GM12878 (cell line): Measurements from ENCODE around the gene CYB5A. TPM values are rescaled to one million over a fixed set of nuclear protein-coding genes. Genes with fewer than 3 reads are reported as not detected.

ENCODE experiments used
- ATAC-seq: fragments of 200-7000 bp; cut with Tn5 transposase; 3 replicates; pipeline ENCODE4 v1.9.1; 2020; ENCODE audit warnings: mild to moderate bottlenecking, moderate library complexity
- BruUV-seq: library from RNA; stranded (reverse); fragments of 400-500 nt; replicated peaks from 2 replicates; lab custom pipeline; 2021; lab: Mats Ljungman, UMichigan
- CTCF ChIA-PET: fragments of 300-600 bp; sonication (Branson Sonifier 250); formaldehyde crosslinking; extraction: SDS; loops from one replicate; lab custom pipeline; 2021; ENCODE audit warnings: inconsistent platforms; lab: Yijun Ruan, JAX
- POLR2A ChIA-PET: fragments of 350-600 bp; formaldehyde crosslinking; extraction: SDS; loops from one replicate; lab custom pipeline; 2021; ENCODE audit warnings: inconsistent platforms; lab: Charles Lee
- RAD21 ChIA-PET: fragments of 300-600 bp; sonication (Branson Sonifier 250); formaldehyde crosslinking; loops from one replicate; lab custom pipeline; 2023; ENCODE audit warnings: antibody characterized with exemption; ENCODE audit not compliant: unreplicated experiment; lab: Charles Lee
- SMC1A ChIA-PET: fragments of 300-600 bp; sonication (Branson Sonifier 250); formaldehyde crosslinking; loops from one replicate; lab custom pipeline; 2023; ENCODE audit not compliant: unreplicated experiment, uncharacterized antibody; lab: Charles Lee
- DNase-seq: peaks from one replicate; pipeline ENCODE4 v3.0.0-alpha.2; 2011; ENCODE audit warnings: low read depth, low spot score
- FAIRE-seq: peaks from 3 replicates; lab custom pipeline; 2011; peaks lifted over from hg19 to GRCh38; lab: Jason Lieb, UNC
- H2AFZ ChIP-seq: 2 replicates; pipeline ENCODE4 v1.6.0; 2011; ENCODE audit warnings: low read depth, low read length, control low read depth; ENCODE audit not compliant: control insufficient read depth
- H3K27ac ChIP-seq: 2 replicates; pipeline ENCODE4 v1.5.1; 2011; ENCODE audit warnings: control low read depth; ENCODE audit not compliant: control insufficient read depth, insufficient read depth
- H3K27me3 ChIP-seq, 2 experiments: replicated peaks in 1 of 2; 2 replicates each; pipeline versions ENCODE4 v1.6.0 to v1.6.1; 2011; ENCODE audit warnings: low read length in 1 of 2; ENCODE audit not compliant: control insufficient read depth in 2 of 2, insufficient read depth in 2 of 2
- H3K36me3 ChIP-seq, 2 experiments: 2 replicates each; pipeline ENCODE4 v1.5.1; 2011; ENCODE audit warnings: low read length in 1 of 2; ENCODE audit not compliant: control insufficient read depth in 2 of 2, insufficient read depth in 2 of 2
- H3K4me1 ChIP-seq: 2 replicates; pipeline ENCODE4 v1.6.1; 2011; ENCODE audit warnings: mild to moderate bottlenecking, low read length, moderate library complexity, mixed read lengths; ENCODE audit not compliant: control insufficient read depth, insufficient read depth
- H3K4me2 ChIP-seq: 2 replicates; pipeline ENCODE4 v1.6.0; 2011; ENCODE audit warnings: control low read depth; ENCODE audit not compliant: control insufficient read depth, insufficient read depth
- H3K4me3 ChIP-seq: fragments of 200-600 bp; sonication (generic); 2 replicates; pipeline ENCODE4 v1.5.1; 2016
- H3K79me2 ChIP-seq: 2 replicates; pipeline ENCODE4 v1.6.0; 2011; ENCODE audit warnings: low read length; ENCODE audit not compliant: control insufficient read depth, insufficient read depth
- H3K9ac ChIP-seq: 2 replicates; pipeline ENCODE4 v1.8.0; 2011; ENCODE audit warnings: low read length, control low read depth, mixed read lengths; ENCODE audit not compliant: control insufficient read depth, insufficient read depth
- H3K9me3 ChIP-seq: replicated peaks from 3 replicates; pipeline ENCODE4 v1.5.1; 2011; ENCODE audit warnings: mild to moderate bottlenecking, low read length; ENCODE audit not compliant: control insufficient read depth, insufficient read depth
- H4K20me1 ChIP-seq: 2 replicates; pipeline ENCODE4 v1.6.0; 2011; ENCODE audit not compliant: control insufficient read depth, insufficient read depth
- BCL11A ChIP-seq: IDR thresholded peaks from 2 replicates; pipeline ENCODE4 v1.6.1; 2011; ENCODE audit warnings: low read depth, low read length
- BCLAF1 ChIP-seq: fragments of 450-650 bp; IDR thresholded peaks from 2 replicates; pipeline ENCODE4 v1.6.1; 2017; ENCODE audit warnings: antibody characterized with exemption, mild to moderate bottlenecking, moderate library complexity
- CHD1 ChIP-seq: IDR thresholded peaks from 2 replicates; pipeline ENCODE4 v1.6.1; 2012; ENCODE audit warnings: low read depth, low read length, improper control_type of control experiment
- CHD4 ChIP-seq: fragments of 200-600 bp; sonication (generic); IDR thresholded peaks from 2 replicates; pipeline ENCODE4 v1.6.1; 2016; ENCODE audit warnings: mild to moderate bottlenecking
- CREB1 ChIP-seq: IDR thresholded peaks from 2 replicates; pipeline ENCODE4 v1.6.1; 2012; ENCODE audit warnings: low read depth, mild to moderate bottlenecking, inconsistent platforms
- EED ChIP-seq: sonication (generic); IDR thresholded peaks from 2 replicates; pipeline ENCODE4 v1.6.1; 2016; ENCODE audit warnings: antibody characterized with exemption, low read depth
- GATAD2B ChIP-seq: fragments of 450-650 bp; conservative IDR thresholded peaks from 2 replicates; pipeline ENCODE4 v1.6.1; 2017; ENCODE audit warnings: low read depth, mild to moderate bottlenecking, moderate library complexity
- HCFC1 ChIP-seq: fragments of 150-350 bp; IDR thresholded peaks from 2 replicates; pipeline ENCODE4 v1.6.1; 2014; ENCODE audit warnings: low read length
- IKZF2 ChIP-seq, 2 experiments: fragments of 450-650 bp; IDR thresholded peaks; 2 replicates each; pipeline ENCODE4 v1.6.1; 2017; ENCODE audit warnings: mild to moderate bottlenecking in 2 of 2, moderate library complexity in 2 of 2
- KAT2A ChIP-seq: conservative IDR thresholded peaks from 2 replicates; pipeline ENCODE4 v1.6.1; 2011; ENCODE audit warnings: low read depth, low read length; ENCODE audit not compliant: control insufficient read depth
- MEF2A ChIP-seq: IDR thresholded peaks from 2 replicates; pipeline ENCODE4 v1.6.1; 2011; ENCODE audit warnings: low read depth, mild to moderate bottlenecking, low read length, moderate library complexity; ENCODE audit not compliant: insufficient read depth
- MEF2B ChIP-seq: fragments of 450-650 bp; IDR thresholded peaks from 2 replicates; pipeline ENCODE4 v1.6.1; 2018; ENCODE audit warnings: mild to moderate bottlenecking, moderate library complexity; ENCODE audit not compliant: partially characterized antibody, poor library complexity, severe bottlenecking
- MTA3 ChIP-seq: IDR thresholded peaks from 2 replicates; pipeline ENCODE4 v1.6.1; 2012; ENCODE audit warnings: low read length, inconsistent platforms, borderline replicate concordance
- PAX5 ChIP-seq: IDR thresholded peaks from 2 replicates; pipeline ENCODE4 v1.6.1; 2011; ENCODE audit warnings: low read depth, low read length, borderline replicate concordance
- PBX3 ChIP-seq: IDR thresholded peaks from 2 replicates; pipeline ENCODE4 v1.6.1; 2011; ENCODE audit warnings: mild to moderate bottlenecking, low read depth, low read length, moderate library complexity; ENCODE audit not compliant: insufficient replicate concordance
- POLR2A ChIP-seq: IDR thresholded peaks from 2 replicates; pipeline ENCODE4 v1.6.1; 2011; ENCODE audit warnings: low read depth, mild to moderate bottlenecking, low read length
- TCF3 ChIP-seq: IDR thresholded peaks from 2 replicates; pipeline ENCODE4 v1.6.1; 2012; ENCODE audit warnings: low read depth, mild to moderate bottlenecking, low read length, borderline replicate concordance; ENCODE audit not compliant: insufficient read depth
- ZNF687 ChIP-seq: fragments of 450-650 bp; IDR thresholded peaks from 2 replicates; pipeline ENCODE4 v1.6.1; 2017; ENCODE audit warnings: mild to moderate bottlenecking, moderate library complexity
- WGBS: methylation state at CpG from one replicate; pipeline ENCODE4 v1.1.6; 2016; ENCODE audit warnings: low lambda C conversion rate; ENCODE audit not compliant: insufficient replicate concordance, insufficient coverage; ENCODE audit errors: missing lambda C conversion rate; 5-methylcytosine and 5-hydroxymethylcytosine counted together
- in situ Hi-C: fragments of 300-500 bp; cut with MboI; formaldehyde crosslinking; loops from 9 replicates; pipeline ENCODE4 v1.14.3; 2018; ENCODE audit warnings: mixed read lengths
- intact Hi-C: fragments of 100-400 bp; cut with micrococcal nuclease; formaldehyde crosslinking; loops from one replicate; pipeline ENCODE4 v1.14.2; 2022; ENCODE audit not compliant: unreplicated experiment
- polyA plus RNA-seq, 11 experiments: library from polyadenylated mRNA; depleted of rRNA in 4 of 11; unstranded in 6 of 11; stranded (reverse) in 5 of 11; fragments of >200 nt; fragmentation: Nextera tagmentation in 4 of 11; fragmentation: Illumina TruSeq in 1 of 11; extraction: Ambion mirVana in 4 of 11; extraction: Trizol in 1 of 11; gene quantifications; 1 replicate in 1 of 11; 2 replicates in 10 of 11; pipeline versions ENCODE4 v1.2.1 to v1.2.3, GENCODE V29; 2011 to 2016; ENCODE audit warnings: inconsistent platforms in 2 of 11, missing spikeins in 2 of 11, low read depth in 1 of 11
- total RNA-seq, 4 experiments: library from RNA; depleted of rRNA in 3 of 4; stranded (reverse); fragments of >200 nt in 3 of 4; fragmentation: Illumina TruSeq in 1 of 4; extraction: Trizol in 1 of 4; gene quantifications; 2 replicates each; pipeline versions ENCODE4 v1.2.1 to v1.2.3, GENCODE V29; 2013 to 2021

Gene CYB5A
- total and polyA plus RNA-seq, 10 of the 15 experiments (the other 5 are each of a cell fraction or from before 2014, with no cell fraction given), result 60.2 to 129 (median 103) TPM

- DNase-seq (no peak), ATAC-seq (no peak), FAIRE-seq (no peak)
- no peaks in the 10 kb centered on the region for H3K79me2 ChIP-seq
- no peaks in the 10 kb centered on the region for H3K9me3 ChIP-seq
- SMC1A ChIA-PET, result no interaction called here
- no peak overlapping the region for H3K4me3 ChIP-seq
- H3K4me1 ChIP-seq, result no peaks in the 10 kb centered on the region
- RAD21 ChIA-PET, result no interaction called here
- H3K27me3 ChIP-seq, result no peaks in the 10 kb centered on the region
- in situ Hi-C loops (no loop called here), intact Hi-C loops (no loop called here)
- H4K20me1 ChIP-seq, result no peaks in the 10 kb centered on the region
- H3K4me2 ChIP-seq, result no peak overlapping the region
- no peaks in the 10 kb centered on the region; a peak in 1 of 4 replicates for H3K36me3 ChIP-seq
- H2AFZ ChIP-seq, result no peak overlapping the region
- no peak overlapping the region for H3K27ac ChIP-seq
- TF ChIP-seq MTA3, result no peak
- TF ChIP-seq KAT2A, result no peak
- no peak for TF ChIP-seq CREB1
- TF ChIP-seq MEF2A, result no peak
- no peak for TF ChIP-seq CHD4
- TF ChIP-seq PAX5, result no peak
- TF ChIP-seq PBX3, result no peak
- no peak for TF ChIP-seq BCLAF1
- TF ChIP-seq TCF3, result no peak
- no peak for TF ChIP-seq POLR2A
- no peak for TF ChIP-seq EED
- no peak for TF ChIP-seq MEF2B
- no peak for TF ChIP-seq CHD1
- no peak for TF ChIP-seq IKZF2 (IDR thresholded peaks at IDR 0.05)
- TF ChIP-seq GATAD2B, result no peak
- TF ChIP-seq BCL11A, result no peak
- TF ChIP-seq HCFC1, result no peak
- TF ChIP-seq ZNF687, result no peak
- POLR2A ChIA-PET, result no interaction called here
- H3K9ac ChIP-seq, result no peak overlapping the region
- CTCF ChIA-PET, result interaction anchor here (0.8 kb wide), 1 partner anchor 9 kb away, joined by 3 read pairs; no protein-coding TSS in a partner anchor
- BruUV-seq, result no TSS peak
- 79% methylated on average over 11 of the region's 11 CpGs for WGBS
Observed at GRCh38 chr18:74268933-74269620, 22.7 kb downstream of the CYB5A start.
